ENCODE results near the gene DYDC2. TPM values are rescaled to one million over a fixed set of nuclear protein-coding genes. Genes with fewer than 3 reads are reported as not detected.

Gene DYDC2
- total RNA-seq, 1 experiment from 2014 or later, result 2.8 TPM

GRCh38 chr10:80344912-80345311 lies 11.7 kb upstream of the DYDC2 start:
- Histone ChIP-seq H3K9ac (ENCODE audit: extremely low read depth, insufficient read length, low read length) (no peak overlapping the region), H2BK120ac (ENCODE audit: low read depth, low read length, poor library complexity, severe bottlenecking) (no peak overlapping the region), H3K27ac (ENCODE audit: insufficient read length, low read depth, low read length) (no peak overlapping the region), H3K14ac (ENCODE audit: insufficient read depth, low read length) (no peak overlapping the region), H2AFZ (ENCODE audit: low read length) (no peak overlapping the region), H3K56ac (ENCODE audit: insufficient read length, low read depth, low read length) (no peak overlapping the region), H2BK20ac (ENCODE audit: low read depth, low read length, poor library complexity, severe bottlenecking) (no peak overlapping the region), H3K9me3 (ENCODE audit: control insufficient read depth, low read depth, low read length) (no peaks in the 10 kb centered on the region), H3K79me2 (ENCODE audit: insufficient read depth, low read length) (no peaks in the 10 kb centered on the region), H4K8ac (replicated peaks; ENCODE audit: insufficient read length, low read depth, low read length) (no peak overlapping the region), H3K4ac (ENCODE audit: low read depth, low read length) (no peak overlapping the region), H4K5ac (ENCODE audit: insufficient read length, low read depth, low read length) (no peak overlapping the region), H3K18ac (ENCODE audit: insufficient read length, low read depth, low read length) (no peak overlapping the region), H2BK5ac (ENCODE audit: insufficient read length, low read length) (no peak overlapping the region), H3K4me2 (ENCODE audit: insufficient read depth, insufficient read length, low read length) (no peak overlapping the region), H2BK15ac (ENCODE audit: low read depth, low read length) (no peak overlapping the region), H3T11ph (ENCODE audit: low read length) (no peak overlapping the region), H4K91ac (ENCODE audit: insufficient read length, low read depth, low read length) (no peak overlapping the region), H2AK5ac (ENCODE audit: insufficient read length, low read length) (no peak overlapping the region), H3K79me1 (ENCODE audit: insufficient read depth, low read depth, low read length, poor library complexity, severe bottlenecking) (no peaks in the 10 kb centered on the region), H3K4me1 (ENCODE audit: insufficient read depth, low read length) (no peaks in the 10 kb centered on the region), H2BK12ac (ENCODE audit: insufficient read length, low read depth, low read length) (no peak overlapping the region), H3K23ac (ENCODE audit: insufficient read length, low read depth, low read length) (no peak overlapping the region), H4K20me1 (ENCODE audit: control insufficient read depth, insufficient read depth, insufficient read length) (no peaks in the 10 kb centered on the region), H3K23me2 (ENCODE audit: insufficient read length, low read depth, low read length, poor library complexity, severe bottlenecking) (no peaks in the 10 kb centered on the region), H3K27me3 (ENCODE audit: insufficient read depth, low read length) (no peaks in the 10 kb centered on the region)
- TF ChIP-seq CTCF (conservative IDR thresholded peaks at IDR 0.05), result no peak
- Mint-ChIP-seq H3K27ac (no peak overlapping the region), H3K4me1 (no peaks in the 10 kb centered on the region), H3K9me3 (no peaks in the 10 kb centered on the region), H3K27me3 (ENCODE audit: low read depth) (no peaks in the 10 kb centered on the region), H3K4me3 (no peak overlapping the region), H3K36me3 (ENCODE audit: insufficient read depth in 1 of 3, low read depth in 3 of 3) (no peaks in the 10 kb centered on the region)
- no CpG with 5 or more reads among the region's 2 CpGs for WGBS (ENCODE audit: extremely low coverage, insufficient read length, low lambda C conversion rate)
- DNase-seq, result no peak
